HCT116 (cell line): ENCODE results near the gene PRKG1.

Experiments
- ATF3 ChIP-seq: IDR thresholded peaks from 2 replicates; pipeline ENCODE4 v1.6.1; 2012
- CEBPB ChIP-seq: IDR thresholded peaks from 2 replicates; pipeline ENCODE4 v1.6.1; 2012; ENCODE audit warnings: low read depth
- CTCF ChIP-seq, 3 experiments: fragments of 200-600 bp in 1 of 3; sonication (generic) in 1 of 3; IDR thresholded peaks in 2 of 3; conservative IDR thresholded peaks in 1 of 3; 2 replicates each; pipeline ENCODE4 v1.5.1; 2012 to 2017; ENCODE audit warnings: low read depth in 2 of 3, low read length in 2 of 3, antibody characterized with exemption in 1 of 3, borderline replicate concordance in 1 of 3, control low read depth in 1 of 3, mild to moderate bottlenecking in 1 of 3, mixed read lengths in 1 of 3, mixed run types in 1 of 3, moderate library complexity in 1 of 3; ENCODE audit not compliant: insufficient read depth in 1 of 3
- EZH2 ChIP-seq: fragments of 200-600 bp; sonication (generic); IDR thresholded peaks from 2 replicates; pipeline ENCODE4 v1.6.1; 2017; ENCODE audit warnings: antibody characterized with exemption, mixed run types
- JUND ChIP-seq: IDR thresholded peaks from 2 replicates; pipeline ENCODE4 v1.6.1; 2012
- SIN3A ChIP-seq: IDR thresholded peaks from 2 replicates; pipeline ENCODE4 v1.6.1; 2012; ENCODE audit warnings: low read depth

- TF ChIP-seq CTCF (IDR thresholded peaks at IDR 0.05 in 2 of 3, conservative IDR thresholded peaks at IDR 0.05 in 1 of 3; ENCODE audit: borderline replicate concordance in 1 of 3, insufficient read depth in 1 of 3, low read depth in 2 of 3, low read length in 2 of 3), result no peak
- TF ChIP-seq EZH2, result no peak
- no peak for TF ChIP-seq CEBPB
- no peak for TF ChIP-seq ATF3
- TF ChIP-seq SIN3A, result no peak
- no peak for TF ChIP-seq JUND
Observed at GRCh38 chr10:52337225-52337624, 1262.9 kb downstream of the PRKG1 start.
